ENCODE measurements around the gene AGXT.

The AGXT gene

GRCh38 chr2:240916571-240917008 is 48.0 kb downstream of the AGXT start:
- DNase-seq, result no peak

DNA sequence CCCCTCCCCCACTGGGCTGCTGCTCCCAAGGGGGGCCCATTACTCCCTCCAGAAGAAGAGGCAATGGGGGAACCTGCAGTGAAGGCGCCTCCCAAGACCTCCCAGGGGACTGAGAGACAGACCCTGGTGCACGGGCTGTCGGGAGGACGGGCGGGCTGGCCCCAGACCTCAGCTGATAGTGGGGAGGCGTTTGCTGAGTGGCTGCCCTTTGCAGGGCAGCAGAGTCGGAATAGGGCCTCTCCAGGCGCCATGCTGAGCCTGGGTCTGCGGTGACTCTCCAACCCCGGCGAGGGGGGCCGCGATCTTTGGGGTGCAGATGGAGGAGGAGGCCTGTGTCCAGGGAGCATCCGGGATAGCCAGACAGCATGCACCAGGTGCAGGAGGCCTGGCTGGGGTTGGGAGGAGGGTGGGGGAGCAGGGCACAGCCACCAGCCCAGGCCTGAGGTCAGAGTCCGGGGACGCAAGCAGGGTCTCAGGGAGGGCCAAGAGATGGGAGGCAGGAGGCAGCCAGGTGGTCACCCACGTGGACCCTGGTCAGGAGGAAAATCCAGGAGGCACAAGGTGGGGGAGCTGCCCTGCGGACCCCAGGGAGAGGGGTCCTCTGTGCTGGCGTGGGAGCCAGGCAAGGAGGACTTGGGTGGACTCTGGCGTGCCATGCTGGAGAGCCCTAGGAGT is 48.5 kb downstream of the AGXT start:
- no peak for DNase-seq

DNA sequence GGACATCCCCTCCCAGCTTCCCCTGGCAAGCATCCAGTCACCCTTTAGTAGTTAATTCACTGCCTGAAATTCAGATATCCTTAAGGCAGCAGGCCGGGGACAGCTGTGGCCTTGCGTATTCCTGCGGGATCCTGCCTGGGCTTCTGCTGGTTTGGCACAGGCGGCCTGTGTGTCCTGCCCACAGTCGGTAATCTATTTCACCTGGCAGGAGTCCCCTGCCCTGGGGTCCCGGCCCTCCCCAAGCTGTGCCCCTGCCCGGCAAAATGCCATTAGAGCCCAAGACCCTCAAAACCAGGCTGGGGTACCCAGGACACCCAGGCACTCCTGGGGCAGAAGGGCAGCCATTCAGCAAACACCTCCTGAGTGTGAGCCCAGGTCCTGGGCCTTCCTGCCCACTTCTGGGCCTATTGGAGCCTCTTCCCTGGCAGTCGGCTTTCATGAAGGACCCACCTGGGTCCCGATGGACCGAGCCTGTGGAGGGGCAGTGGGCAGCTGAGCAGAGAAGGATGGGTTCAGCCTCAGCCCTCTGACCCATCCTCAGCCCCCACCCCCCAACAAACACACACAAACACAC is 49.1 kb downstream of the AGXT start:
- no peak for DNase-seq

- DNase-seq, result no peak
Measured at GRCh38 chr2:240918258-240919091, 49.9 kb downstream of the AGXT start.

DNA sequence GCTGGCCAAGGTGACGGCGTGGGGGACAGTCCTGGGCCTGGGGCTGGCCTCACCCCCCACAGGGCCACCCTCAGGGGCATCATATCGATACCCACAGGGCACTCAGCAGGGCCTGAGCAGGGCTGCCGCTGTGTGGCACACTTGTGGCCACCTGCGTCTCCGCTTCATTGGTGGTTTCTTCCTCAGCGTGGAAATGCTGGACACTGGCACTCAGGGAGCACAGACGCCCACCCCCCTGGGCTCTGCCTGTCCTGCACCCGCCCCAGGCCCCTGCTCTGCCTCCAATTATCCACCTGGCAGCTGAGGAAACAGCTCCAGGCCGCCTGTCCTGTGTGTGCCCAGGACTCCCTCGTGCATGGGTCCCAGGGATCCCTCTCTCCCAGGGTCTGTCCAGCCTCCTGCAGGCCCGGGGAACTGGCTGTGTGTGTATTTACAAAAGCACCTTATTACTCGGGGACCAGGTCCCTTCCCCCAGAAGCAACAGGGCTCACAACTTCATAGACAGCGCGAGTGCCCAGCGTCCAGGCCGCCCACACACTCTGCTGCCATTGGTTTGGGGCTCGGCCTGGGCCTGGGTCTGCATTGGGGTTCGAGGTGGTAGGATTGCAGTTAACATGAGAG is 50.6 kb downstream of the AGXT start:
- DNase-seq, result no peak

GRCh38 chr2:240919786-240920782 is 51.5 kb downstream of the AGXT start:
- no peak for DNase-seq

- no peak for DNase-seq
Measured at GRCh38 chr2:240920783-240921231, 52.2 kb downstream of the AGXT start.

DNA sequence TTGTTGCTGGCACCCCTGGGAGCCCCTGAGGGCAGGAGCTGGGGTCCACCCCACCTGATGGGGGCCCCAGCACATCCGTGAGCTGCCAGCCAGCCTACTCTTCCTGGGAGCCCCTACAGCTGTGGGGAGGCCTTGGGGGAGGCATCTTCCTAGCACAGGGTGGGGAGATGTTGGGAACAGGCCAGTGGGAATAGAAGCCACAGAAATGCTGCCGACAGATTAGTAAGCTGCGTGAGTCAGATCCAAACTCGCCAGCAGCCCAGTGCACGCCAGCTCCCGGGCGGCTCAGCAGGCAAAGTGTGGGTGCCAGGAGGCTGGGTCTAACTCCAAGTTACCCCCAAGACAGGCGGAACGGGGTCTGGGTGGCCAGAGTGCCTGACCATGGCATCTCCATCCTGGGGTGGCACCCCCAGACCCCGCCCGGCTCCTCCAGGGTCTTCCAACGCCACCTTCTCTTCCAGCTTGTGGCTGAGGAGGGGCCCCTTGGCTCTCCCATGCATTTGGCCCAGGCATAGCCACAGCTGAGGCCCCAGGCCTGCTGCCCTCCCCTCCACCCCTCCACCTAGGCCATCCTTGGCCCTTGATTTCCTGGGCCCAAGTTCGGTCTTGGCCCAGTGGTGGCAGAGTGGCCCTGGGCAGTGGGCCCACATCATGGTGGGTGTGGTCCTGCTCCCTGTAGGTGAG is 52.8 kb downstream of the AGXT start:
- DNase-seq, result no peak

DNA sequence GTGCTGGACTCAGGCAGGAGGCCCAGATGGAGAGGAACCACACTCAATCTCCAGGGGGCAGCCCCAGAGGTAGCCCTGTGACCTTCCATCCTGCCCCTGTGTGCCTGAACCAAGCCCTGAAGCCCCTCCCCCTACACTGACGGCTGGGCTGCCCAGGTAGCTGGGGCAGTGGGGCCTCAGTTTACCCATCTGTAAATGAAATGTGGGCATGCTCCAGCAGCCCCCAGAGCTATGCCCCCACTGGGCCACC is 53.3 kb downstream of the AGXT start:
- no peak for DNase-seq

GRCh38 chr2:240922245-240922981 is 53.8 kb downstream of the AGXT start:
- no peak for DNase-seq

DNA sequence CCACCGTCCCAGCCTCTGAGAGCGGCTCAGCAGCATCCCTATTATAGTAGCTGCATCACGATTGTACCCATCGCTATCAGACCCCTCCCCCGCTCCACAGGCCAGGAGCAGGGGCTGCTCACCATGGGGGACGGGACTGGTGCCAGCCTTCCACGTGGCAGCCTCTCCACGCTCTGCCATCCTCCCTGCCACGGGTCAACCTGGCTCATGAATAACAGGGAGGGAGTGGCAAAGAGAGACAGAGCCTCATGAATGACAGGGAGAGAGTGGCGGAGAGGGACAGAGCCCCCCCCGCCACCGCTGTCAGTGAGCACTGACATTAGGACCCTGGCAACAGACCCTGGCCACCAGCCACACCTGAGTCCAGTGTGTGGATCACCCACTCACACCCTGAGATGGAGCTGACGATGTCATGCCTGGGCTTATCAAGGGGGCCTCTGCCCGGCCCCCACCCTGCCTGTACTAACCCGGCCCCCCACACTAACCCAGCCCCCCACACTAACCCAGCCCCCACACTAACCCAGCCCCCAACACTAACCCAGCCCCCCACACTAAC is 54.4 kb downstream of the AGXT start:
- no peak for DNase-seq

- DNase-seq, result no peak
Measured at GRCh38 chr2:240925191-240925567, 56.6 kb downstream of the AGXT start.

GRCh38 chr2:240925568-240926515 is 57.2 kb downstream of the AGXT start:
- no peak for DNase-seq

GRCh38 chr2:240926516-240927389 is 58.1 kb downstream of the AGXT start:
- DNase-seq, result no peak

DNA sequence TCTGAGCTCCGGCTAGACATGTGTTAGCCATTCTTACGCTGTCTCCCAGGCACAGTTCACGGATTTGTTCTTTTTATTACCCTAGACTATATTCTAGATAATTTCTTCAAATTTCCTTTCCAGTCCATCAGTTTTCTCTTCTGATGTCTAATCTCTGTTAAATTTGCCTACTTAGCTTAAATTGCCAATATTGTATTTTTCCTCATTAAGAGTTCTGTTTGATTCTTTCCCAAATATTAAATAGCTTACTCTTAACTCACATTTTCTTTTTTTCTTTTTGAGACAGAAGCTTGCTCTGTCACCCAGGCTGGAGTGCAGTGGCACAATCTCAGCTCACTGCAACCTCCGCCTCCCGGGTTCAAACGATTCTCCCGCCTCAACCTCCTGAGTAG is 58.8 kb downstream of the AGXT start:
- DNase-seq, result no peak

DNA sequence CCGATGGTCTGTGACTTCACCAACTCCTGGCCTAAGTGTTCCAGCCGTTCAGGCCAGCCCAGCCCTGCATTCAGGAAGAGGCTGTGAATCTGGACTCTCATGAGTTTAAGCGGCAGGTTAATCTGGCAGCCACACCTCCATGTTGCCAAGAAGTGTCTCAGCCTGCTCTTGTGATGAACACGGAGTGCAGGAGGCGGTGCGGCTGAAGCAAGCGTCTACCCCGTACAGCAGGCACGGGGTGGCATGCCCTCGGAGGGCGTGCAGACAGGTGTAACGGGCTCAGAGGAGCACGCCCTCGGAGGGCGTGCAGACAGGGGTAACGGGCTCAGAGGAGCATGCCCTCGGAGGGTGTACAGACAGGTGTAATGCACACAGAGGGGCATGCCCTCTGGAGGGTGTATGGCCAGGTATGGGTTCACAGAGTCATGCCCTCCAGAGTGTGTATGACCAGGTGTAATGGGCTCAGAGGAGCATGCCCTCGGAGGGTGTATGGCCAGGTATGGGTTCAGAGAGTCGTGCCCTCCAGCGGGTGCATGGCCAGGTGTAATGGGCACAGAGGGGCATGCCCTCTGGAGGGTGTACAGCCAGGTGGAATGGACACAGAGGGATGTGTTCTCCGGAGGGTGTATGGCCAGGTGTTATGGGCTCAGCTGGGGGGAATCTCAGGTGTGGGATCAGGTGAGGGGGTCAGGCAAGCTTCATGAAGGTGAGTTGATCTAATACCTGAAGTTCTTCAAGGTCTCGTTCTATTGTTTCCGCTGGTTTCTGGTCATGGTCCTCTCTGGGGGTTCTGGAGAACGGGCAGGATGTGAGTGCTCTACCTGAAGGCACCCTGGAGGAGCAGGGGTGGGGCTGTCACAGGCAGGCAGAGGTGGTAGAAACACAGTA is 60.1 kb downstream of the AGXT start:
- no peak for DNase-seq

DNA sequence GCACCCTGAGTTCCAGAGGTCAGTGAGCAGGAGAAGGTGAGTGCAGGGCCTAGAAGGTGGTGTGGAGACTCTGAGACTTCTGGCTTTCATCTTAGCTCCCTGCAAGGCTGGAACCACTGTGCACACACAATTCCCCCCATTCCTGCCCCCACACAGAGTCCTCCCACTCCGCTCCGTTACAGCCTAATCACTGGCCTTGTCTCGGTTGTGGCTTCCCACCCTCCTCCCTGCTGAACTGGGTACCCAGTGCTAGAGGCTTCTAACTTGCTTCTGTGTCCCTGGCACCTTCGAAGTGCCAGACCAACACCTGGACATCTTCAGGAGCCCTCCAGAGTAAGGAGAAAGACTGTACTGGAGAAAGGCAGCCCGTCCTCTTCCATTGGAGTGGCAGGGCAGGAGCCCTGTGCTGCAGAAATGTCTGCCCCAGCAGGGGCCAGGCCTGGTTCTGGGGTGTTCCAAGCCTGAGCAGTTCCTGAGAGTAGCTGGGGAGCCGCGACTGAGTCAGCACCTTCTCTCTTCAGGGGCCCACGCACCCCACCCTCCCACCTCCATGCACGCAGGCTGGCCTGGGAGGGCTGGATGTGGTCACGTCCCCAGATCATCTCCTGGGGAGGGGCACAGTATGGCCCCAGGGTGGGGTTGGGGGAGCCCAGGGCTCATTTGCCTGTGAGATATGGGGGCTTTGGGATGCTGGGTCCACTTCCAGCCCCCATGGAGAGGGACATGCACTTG is 60.9 kb downstream of the AGXT start:
- DNase-seq, result no peak

All from NCI-H1105 treated with DMSO at 0.1 percent for 48 hours (cell line).